Keratinocyte (primary cell): ENCODE data around the gene TMEM18.

Experiments
- EZH2 ChIP-seq: IDR thresholded peaks from one replicate; pipeline ENCODE4 v1.6.1; 2012; ENCODE audit warnings: inconsistent platforms, mild to moderate bottlenecking, low read length, moderate library complexity
- TF ChIP-seq, protein P1 (sequence below), 3 experiments: IDR thresholded peaks in 1 of 3; conservative IDR thresholded peaks in 1 of 3; optimal IDR thresholded peaks in 1 of 3; 2 replicates in 2 of 3; 3 replicates in 1 of 3; pipeline versions ENCODE3 to v1.5.1; 2011; ENCODE audit warnings: low read length in 3 of 3, mild to moderate bottlenecking in 3 of 3, moderate library complexity in 2 of 3, control low read depth in 1 of 3, inconsistent platforms in 1 of 3; ENCODE audit not compliant: insufficient read depth in 2 of 3; ENCODE audit errors: extremely low read depth in 1 of 3

DNA sequence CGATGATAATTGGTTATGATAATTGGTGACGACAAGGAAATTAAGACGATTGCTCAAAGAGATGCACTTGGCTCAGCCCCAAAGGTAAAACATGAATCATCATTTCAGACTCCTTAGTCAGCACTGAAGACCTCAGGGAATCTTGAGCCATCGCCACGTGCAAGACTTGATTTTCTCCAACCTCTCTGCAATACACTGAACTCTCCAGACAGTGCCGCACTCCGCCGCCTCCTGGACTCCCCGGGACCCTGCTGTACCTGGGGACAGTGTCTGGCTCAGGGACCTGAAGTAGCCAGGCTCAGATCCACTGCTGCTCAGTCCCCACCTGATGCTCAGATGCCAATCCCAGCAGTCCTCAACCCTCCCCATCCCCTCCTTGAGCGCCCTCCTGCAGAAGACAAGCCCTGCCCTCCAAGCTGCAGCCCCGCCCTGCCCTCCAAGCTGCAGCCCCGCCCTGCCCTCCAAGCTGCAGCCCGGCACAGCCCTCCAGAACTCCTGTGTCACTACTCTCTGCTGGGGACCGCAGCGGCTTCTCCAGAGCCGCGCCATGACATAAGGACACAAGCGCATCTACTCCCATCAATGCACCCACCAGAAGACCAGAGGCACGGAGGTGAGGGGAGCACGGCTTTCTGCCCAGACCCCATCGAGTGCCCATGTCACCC, 1.1 kb downstream of the TMEM18 start:
- TF ChIP-seq, protein P1, sequence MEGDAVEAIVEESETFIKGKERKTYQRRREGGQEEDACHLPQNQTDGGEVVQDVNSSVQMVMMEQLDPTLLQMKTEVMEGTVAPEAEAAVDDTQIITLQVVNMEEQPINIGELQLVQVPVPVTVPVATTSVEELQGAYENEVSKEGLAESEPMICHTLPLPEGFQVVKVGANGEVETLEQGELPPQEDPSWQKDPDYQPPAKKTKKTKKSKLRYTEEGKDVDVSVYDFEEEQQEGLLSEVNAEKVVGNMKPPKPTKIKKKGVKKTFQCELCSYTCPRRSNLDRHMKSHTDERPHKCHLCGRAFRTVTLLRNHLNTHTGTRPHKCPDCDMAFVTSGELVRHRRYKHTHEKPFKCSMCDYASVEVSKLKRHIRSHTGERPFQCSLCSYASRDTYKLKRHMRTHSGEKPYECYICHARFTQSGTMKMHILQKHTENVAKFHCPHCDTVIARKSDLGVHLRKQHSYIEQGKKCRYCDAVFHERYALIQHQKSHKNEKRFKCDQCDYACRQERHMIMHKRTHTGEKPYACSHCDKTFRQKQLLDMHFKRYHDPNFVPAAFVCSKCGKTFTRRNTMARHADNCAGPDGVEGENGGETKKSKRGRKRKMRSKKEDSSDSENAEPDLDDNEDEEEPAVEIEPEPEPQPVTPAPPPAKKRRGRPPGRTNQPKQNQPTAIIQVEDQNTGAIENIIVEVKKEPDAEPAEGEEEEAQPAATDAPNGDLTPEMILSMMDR (optimal IDR thresholded peaks at IDR 0.05 in 1 of 3, IDR thresholded peaks at IDR 0.05 in 1 of 3, conservative IDR thresholded peaks at IDR 0.05 in 1 of 3; ENCODE audit: extremely low read depth in 1 of 3, insufficient read depth in 2 of 3, low read length in 3 of 3), result peak; percentile 45 to 51 (median 50)
- TF ChIP-seq EZH2, result no peak
